HT-29 (cell line): ENCODE measurements around the gene IL21R. TPM values are rescaled to one million over a fixed set of nuclear protein-coding genes. Genes with fewer than 3 reads are reported as not detected.

Experiments
- DNase-seq: peaks from one replicate; pipeline ENCODE4 v3.0.0-alpha.2; 2015; ENCODE audit warnings: low spot score
- total RNA-seq: library from RNA; depleted of rRNA; stranded (reverse); fragments of >200 nt; shearing (Covaris generic); gene quantifications from 2 replicates; pipeline ENCODE4 v1.2.3, GENCODE V29; 2014; rRNA removed

Gene IL21R
- not detected in 2 replicates for total RNA-seq

DNA sequence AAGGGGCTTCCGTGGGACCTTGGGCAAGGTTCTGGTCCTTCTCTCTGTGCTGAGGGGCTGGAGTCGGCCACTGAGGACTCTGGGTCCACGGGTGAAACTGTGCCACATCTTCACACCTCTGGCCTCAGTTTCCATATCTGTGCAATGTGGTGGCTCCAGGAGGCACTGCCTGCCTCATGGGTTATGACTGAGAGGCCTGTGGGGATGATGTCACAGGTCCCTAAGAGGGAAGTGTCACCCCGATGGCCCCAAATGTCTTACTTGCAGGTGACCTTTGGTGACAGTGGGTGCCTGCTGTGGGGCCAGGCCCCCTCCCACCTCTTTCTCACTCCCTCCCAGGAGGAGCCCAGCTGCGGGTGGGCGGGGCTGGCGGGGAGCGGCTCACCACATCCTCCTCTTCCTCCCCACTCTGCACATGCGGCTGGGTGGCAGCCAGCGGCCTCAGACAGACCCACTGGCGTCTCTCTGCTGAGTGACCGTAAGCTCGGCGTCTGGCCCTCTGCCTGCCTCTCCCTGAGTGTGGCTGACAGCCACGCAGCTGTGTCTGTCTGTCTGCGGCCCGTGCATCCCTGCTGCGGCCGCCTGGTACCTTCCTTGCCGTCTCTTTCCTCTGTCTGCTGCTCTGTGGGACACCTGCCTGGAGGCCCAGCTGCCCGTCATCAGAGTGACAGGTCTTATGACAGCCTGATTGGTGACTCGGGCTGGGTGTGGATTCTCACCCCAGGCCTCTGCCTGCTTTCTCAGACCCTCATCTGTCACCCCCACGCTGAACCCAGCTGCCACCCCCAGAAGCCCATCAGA lies at the start of gene IL21R:
Gene IL21R (plus strand): TSS at position 407 of the 801 bp plus-strand sequence. CDS start 27,898 bp downstream, outside the sequence.
- no peak for DNase-seq

DNA sequence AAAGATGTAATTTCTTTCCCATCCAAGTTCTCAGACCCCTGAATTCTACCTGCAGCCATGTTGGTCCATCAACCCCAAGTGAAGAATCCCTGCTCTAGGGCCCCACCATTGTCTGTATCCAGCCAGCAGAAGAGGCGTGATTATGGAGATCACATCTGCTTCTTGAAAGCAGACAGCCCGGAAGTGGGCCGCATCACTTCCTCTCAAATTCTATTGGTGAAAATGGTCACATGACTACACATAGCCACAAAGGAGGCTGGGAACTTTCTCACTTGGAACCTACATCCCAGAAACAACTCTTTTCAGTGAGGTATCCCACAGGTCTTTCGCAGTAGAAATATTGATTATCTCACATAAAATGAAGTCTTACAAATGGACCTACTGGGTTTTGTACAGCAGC lies 48.1 kb upstream of the IL21R start:
- DNase-seq, result no peak

DNA sequence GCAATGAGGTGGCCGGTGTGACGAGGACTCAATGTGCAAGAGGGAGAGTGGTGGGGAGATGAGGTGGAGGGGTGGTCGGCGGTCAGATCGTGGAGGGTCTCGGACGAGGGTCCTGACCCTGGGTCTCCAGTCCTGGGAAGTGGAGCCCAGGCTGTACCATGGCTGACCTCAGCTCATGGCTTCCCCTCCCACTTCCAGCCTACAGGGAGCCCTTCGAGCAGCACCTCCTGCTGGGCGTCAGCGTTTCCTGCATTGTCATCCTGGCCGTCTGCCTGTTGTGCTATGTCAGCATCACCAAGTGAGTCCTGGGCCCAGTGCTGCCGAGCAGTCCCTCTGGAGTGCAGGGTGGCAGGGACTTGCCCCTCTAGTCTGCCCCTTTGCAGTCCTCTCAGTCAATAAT lies 46.4 kb upstream of the IL21R start:
- DNase-seq, result peak; percentile 28

DNA sequence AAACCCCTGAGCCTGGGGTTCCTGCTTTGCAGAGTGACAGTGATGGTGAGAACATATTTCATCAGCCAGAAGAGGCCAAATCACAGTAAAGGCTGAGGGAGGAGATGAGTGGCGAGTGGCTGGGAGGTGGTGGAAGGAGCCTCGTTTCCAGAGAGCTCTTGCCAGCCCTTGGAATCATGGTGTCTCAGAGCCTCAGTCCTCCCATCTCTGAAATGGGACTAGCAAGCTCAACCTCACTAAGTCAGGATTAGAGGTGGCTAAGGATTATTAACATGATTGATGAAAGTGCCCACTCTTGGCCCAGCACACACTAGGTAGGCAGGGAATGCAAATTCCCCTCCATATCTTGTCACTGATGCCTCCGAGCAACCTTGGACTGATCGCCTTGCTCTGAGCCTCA lies 45.2 kb upstream of the IL21R start:
- no peak for DNase-seq

DNA sequence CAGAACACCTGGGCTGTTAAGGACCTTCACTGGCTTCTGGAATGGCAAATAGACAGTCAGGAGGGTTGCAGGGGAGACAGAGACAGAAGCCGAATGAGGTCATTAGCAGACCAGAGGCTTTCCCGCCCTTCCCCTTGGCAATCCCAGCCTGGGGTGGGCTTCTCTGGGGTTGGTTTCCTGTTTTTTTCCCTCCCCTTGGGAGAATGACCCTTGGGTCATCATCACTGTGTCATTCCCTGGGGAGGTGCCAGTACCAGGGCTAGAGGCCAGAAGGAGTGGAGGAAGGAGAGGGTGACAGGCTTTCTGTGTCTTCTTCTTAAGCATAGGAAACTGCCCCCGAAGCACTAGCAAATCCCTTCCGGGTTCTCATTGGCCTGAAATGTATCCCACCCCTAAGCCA lies 42.9 kb upstream of the IL21R start:
- no peak for DNase-seq

DNA sequence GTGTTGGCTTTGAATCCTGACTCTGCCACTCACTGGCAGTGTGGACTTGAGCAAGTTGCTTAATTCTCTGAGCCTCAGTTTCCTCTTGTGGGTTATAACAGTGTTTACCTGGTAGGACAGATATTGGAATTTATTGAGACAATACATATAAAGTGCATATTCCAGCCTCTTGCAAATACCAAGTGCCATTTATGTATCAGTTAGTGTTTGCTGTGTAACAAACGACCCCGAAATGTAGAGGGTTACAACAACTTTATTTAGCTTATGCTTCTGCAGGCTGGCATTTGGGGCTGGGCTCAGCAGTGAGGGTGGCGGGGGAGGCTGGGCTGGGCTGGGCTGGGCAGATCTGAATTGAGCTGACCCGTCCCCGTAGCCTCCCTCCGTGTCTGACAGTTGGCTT lies 42.4 kb upstream of the IL21R start:
- no peak for DNase-seq

DNA sequence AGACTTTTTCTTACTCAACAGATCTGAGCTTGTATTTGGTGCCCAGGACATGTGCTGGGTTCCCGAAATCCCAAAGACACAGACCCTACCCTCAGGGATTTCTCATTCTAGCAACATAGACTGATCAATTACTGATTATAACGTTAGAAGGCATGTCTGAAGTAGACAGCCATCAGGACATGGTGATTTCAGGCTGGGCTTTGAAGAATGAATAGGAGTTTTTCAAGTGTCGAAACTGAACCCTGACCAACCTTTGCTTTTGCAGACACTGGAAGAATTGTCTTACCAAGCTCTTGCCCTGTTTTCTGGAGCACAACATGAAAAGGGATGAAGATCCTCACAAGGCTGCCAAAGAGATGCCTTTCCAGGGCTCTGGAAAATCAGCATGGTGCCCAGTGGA lies 40.0 kb upstream of the IL21R start:
- DNase-seq, result no peak

DNA sequence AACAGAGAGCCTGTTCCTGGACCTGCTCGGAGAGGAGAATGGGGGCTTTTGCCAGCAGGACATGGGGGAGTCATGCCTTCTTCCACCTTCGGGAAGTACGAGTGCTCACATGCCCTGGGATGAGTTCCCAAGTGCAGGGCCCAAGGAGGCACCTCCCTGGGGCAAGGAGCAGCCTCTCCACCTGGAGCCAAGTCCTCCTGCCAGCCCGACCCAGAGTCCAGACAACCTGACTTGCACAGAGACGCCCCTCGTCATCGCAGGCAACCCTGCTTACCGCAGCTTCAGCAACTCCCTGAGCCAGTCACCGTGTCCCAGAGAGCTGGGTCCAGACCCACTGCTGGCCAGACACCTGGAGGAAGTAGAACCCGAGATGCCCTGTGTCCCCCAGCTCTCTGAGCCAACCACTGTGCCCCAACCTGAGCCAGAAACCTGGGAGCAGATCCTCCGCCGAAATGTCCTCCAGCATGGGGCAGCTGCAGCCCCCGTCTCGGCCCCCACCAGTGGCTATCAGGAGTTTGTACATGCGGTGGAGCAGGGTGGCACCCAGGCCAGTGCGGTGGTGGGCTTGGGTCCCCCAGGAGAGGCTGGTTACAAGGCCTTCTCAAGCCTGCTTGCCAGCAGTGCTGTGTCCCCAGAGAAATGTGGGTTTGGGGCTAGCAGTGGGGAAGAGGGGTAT lies 39.3 kb upstream of the IL21R start:
- no peak for DNase-seq

DNA sequence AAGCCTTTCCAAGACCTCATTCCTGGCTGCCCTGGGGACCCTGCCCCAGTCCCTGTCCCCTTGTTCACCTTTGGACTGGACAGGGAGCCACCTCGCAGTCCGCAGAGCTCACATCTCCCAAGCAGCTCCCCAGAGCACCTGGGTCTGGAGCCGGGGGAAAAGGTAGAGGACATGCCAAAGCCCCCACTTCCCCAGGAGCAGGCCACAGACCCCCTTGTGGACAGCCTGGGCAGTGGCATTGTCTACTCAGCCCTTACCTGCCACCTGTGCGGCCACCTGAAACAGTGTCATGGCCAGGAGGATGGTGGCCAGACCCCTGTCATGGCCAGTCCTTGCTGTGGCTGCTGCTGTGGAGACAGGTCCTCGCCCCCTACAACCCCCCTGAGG lies 38.7 kb upstream of the IL21R start:
- no peak for DNase-seq

DNA sequence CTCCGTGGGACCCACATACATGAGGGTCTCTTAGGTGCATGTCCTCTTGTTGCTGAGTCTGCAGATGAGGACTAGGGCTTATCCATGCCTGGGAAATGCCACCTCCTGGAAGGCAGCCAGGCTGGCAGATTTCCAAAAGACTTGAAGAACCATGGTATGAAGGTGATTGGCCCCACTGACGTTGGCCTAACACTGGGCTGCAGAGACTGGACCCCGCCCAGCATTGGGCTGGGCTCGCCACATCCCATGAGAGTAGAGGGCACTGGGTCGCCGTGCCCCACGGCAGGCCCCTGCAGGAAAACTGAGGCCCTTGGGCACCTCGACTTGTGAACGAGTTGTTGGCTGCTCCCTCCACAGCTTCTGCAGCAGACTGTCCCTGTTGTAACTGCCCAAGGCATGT lies 38.2 kb upstream of the IL21R start:
- DNase-seq, result peak; percentile 79

DNA sequence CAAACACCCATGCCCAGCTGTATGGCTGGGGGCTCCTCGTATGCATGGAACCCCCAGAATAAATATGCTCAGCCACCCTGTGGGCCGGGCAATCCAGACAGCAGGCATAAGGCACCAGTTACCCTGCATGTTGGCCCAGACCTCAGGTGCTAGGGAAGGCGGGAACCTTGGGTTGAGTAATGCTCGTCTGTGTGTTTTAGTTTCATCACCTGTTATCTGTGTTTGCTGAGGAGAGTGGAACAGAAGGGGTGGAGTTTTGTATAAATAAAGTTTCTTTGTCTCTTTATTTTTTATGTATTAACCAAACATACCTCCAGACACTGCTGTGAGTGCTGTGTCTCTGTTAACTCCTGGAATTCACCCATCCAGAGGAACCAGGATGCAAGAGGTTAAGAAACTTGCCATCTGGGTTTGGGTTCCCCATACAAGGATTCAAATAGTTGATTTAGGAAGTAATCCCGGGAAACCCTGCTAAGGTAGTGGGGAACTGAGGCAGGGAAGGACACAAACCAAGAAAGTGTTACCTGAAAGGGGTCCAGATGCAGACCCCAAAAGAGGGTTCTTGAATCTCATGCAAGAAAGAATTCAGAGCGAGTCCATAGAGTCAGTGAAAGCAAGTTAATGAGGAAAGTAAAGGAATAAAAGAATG lies 37.4 kb upstream of the IL21R start:
- peak; percentile 81 for DNase-seq

DNA sequence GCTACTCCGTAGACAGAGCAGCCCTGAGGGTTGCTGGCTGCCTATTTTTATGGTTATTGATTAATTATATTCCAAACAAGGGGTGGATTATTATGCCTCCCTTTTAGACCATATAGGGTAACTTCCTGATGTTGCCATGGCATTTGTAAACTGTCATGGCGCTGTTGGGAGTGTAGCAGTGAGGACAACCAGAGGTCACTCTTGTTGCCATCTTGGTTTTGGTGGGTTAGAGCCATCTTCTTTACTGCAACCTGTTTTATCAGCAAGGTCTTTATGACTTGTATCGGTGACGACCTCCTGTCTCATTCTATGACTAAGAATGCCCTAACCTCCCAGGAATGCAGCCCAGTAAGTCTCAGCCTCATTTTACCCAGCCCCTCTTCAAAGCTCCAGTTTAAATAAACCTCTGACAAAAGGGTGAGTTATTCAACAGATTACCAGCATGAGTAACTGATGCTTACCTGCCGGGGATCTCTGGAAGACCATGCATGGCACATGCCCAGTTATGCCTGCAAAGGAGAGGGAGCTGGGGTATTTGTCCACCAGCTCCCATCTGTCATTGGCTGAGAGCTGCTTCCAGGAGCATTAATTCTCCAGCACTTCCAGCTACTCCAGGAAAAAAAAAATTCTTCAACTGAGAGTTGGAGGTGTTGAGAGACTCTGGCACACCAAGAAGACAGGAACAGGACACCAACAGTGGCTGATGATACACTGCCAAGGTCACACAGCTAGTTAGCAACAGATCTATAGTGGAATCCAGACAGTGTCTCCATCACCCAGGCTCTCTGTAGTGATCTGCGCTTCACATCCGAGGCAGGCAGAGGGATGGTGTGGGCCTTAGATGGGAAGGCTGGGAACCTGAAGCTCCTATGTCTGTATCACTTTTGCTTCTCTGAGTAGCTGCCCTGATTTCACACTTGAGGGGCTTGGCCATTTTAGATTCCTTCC lies 36.6 kb upstream of the IL21R start:
- peak; percentile 46 for DNase-seq

DNA sequence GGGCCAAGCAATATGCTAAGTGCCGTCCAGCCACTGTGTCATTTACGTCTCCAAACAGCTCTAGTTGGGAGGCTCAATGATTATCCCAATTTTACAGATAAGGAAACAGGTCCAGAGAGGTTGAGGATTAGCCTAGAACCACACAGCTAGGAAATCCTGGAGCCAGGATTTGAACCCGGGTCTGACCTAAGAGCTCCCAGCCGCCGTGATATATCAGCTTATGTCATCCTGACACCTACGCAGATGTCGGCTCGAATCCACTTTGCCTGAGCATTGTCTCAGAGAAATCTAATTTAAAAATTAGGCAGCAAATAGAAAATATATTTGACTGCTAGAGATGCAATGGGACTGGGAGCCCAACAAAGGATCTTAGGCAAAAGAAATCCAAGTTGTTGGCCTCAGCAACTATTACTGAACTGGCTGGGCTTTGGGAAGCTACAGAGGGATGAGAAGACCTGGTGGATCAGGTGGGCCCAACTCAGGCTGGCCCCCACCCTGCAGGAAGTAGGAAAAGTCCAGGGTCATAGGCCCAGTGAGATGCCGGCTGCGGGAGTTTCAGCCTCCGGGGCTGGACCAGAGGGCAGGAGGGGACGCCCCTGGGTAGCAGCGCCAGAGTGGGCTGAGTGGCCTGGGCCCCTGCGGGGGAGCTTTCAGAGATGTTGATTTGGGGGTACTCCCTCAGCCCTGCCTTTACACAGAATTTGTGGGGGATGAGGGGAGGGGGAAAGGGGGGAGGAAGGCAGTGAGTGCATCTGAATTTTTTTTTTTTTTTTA lies 35.1 kb upstream of the IL21R start:
- DNase-seq, result no peak

DNA sequence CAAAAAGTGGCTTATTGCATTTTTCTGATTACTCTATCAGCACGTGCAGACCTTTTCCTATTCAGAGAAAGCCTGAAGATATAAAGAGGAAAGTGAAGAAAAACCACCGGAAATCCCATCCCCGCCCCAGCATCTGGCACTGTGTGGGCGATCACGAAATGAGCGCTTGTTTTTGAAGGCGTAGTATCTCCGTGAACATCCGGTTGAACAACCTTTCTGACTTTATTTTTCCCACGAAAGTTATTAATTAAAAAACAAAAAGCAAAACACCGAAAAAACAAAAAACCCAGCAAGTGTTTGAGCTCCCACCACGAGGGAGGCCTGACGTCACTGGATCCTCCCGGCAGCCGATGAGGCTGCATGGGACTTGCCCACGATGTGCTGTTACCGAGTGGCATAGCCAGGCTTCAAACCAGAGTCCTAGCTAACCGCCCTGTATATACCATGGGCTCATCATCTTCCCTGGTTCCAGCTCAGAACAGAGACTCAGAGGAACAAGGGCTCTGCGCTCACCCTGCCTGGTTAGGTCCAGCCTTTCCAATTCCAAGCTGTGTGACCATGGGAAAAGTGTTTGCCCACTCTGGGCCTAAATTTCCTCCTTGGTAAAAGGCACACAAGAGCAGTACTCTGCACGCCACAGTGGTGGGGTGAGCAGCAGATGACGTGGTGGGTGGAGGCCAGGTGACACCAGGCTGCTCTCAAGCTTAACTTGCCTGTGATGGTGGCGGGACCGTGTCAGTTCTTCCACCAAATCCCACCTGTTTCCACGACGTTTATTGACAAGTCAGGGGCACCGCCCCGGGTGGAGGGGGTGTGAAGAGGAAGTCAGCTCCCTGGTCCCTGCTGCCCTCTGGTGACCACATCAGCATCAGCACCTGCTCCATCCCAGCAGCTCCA lies 34.3 kb upstream of the IL21R start:
- peak; percentile 88 for DNase-seq

DNA sequence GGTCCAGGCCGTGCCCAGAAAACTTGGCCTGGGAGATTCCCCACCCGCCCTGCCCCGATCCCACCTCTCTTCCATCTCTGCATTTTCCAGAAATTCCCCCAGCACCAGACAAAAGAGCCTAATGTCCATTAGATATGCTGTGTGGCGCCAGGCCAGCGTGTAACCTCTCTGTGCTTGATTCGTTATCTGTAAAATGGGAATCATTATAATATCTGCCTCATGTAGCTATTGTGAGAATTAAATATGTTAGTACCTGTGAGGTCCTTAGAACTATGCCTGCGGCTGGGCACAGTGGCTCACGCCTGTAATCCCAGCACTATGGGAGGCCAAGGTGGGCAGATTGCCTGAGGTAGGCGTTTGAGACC lies 33.6 kb upstream of the IL21R start:
- no peak for DNase-seq

DNA sequence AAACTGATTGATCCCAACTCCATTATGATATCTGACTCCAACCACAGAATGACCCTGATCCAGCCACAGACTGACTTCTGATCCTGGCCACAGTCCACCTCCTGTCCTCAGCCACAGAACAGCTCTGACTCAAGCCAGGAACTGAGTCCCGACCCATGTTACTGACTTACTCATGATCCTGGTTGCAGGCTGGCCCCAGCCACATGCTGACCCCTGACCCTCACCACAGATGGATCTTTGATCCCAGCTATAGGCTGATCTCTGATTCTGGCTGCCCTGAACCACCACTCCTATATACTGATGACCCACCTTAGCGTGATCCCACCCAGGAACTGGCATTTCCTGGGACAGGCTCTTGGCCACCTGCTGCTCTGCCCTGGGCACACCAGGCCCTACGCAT lies 32.2 kb upstream of the IL21R start:
- DNase-seq, result no peak

DNA sequence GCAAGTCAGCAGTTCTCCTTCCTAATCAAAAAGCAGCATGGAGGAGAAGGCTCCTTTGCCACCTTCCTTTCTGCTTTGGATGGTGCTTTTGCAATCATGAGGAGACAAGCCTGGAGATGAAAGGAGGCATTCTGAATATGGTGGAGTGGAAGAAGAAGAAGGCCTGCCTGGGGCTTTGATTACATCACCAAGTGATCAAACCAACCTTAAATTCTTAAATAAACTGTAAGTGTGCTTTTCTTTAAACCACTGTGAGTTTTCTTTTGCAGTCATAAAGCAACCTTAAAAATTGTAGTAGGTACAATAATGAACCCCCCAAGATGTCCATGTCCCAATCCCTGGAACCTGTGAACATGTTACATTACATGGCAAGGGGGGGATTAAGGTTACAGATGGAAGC lies 31.7 kb upstream of the IL21R start:
- no peak for DNase-seq

DNA sequence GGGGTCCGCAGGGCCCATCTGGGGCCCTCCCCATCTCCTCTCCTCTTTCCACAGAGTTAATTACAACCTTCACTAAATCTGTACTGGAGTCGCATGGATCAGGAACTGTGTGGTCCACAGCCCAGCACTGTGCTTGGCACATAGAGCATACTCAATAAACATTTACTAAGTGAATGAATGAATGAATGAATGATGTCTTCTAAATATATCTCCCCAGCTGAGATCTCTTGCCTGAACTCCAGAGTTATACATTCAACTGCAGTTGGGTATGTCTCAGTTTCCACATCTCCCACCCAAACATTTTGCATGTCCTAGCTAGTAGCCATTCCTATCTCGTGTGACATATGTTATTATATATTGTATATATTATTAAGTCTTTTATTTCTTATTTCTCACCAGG lies 28.7 kb upstream of the IL21R start:
- no peak for DNase-seq

DNA sequence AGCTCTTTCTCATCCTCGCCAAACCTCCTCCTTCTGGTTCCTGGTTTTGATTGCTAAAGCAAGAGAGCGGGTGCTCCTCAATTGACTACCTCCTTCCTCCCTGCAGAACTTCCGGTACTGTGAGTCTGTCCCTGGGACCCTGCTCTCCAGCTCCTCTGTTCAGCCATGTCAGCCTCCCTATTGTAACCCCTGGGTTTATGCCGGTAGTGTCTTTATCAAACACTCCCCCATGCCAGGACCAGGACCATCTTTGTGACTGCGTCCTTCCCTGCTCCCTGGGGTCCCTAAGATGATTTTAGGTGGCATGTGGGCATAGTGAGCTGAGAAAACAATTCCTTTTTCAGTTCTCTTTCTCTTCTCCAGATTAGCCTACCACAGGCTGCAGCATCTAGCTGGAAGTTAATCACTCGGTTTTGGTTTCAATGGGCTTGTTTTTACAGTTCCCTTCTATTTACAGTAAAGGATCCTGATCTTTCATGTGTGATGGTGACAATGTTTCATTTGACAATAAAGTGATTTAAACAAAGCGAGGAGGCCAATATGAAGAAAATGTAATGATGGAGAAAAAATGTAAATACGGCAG lies 27.7 kb upstream of the IL21R start:
- DNase-seq, result no peak
